LNCaP clone FGC (cell line): ENCODE measurements around the gene C11orf21.

ENCODE experiments used
- DNase-seq: peaks from one replicate; pipeline ENCODE4 v3.0.0-alpha.2; 2011; ENCODE audit warnings: low read depth
- H3K4me3 ChIP-seq: 2 replicates; pipeline ENCODE4 v1.5.1; 2011; ENCODE audit warnings: mild to moderate bottlenecking, low read depth, low read length, control low read depth
- TF ChIP-seq, protein P1 (sequence below): IDR thresholded peaks from 2 replicates; pipeline ENCODE4 v1.5.1; 2012; ENCODE audit warnings: mild to moderate bottlenecking; ENCODE audit not compliant: control insufficient read depth, insufficient read depth; ENCODE audit errors: extremely low read depth

Gene C11orf21

GRCh38 chr11:2261436-2262230 lies 40.1 kb downstream of the C11orf21 start:
- no peak for DNase-seq
- TF ChIP-seq, protein P1, sequence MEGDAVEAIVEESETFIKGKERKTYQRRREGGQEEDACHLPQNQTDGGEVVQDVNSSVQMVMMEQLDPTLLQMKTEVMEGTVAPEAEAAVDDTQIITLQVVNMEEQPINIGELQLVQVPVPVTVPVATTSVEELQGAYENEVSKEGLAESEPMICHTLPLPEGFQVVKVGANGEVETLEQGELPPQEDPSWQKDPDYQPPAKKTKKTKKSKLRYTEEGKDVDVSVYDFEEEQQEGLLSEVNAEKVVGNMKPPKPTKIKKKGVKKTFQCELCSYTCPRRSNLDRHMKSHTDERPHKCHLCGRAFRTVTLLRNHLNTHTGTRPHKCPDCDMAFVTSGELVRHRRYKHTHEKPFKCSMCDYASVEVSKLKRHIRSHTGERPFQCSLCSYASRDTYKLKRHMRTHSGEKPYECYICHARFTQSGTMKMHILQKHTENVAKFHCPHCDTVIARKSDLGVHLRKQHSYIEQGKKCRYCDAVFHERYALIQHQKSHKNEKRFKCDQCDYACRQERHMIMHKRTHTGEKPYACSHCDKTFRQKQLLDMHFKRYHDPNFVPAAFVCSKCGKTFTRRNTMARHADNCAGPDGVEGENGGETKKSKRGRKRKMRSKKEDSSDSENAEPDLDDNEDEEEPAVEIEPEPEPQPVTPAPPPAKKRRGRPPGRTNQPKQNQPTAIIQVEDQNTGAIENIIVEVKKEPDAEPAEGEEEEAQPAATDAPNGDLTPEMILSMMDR, result no peak

DNA sequence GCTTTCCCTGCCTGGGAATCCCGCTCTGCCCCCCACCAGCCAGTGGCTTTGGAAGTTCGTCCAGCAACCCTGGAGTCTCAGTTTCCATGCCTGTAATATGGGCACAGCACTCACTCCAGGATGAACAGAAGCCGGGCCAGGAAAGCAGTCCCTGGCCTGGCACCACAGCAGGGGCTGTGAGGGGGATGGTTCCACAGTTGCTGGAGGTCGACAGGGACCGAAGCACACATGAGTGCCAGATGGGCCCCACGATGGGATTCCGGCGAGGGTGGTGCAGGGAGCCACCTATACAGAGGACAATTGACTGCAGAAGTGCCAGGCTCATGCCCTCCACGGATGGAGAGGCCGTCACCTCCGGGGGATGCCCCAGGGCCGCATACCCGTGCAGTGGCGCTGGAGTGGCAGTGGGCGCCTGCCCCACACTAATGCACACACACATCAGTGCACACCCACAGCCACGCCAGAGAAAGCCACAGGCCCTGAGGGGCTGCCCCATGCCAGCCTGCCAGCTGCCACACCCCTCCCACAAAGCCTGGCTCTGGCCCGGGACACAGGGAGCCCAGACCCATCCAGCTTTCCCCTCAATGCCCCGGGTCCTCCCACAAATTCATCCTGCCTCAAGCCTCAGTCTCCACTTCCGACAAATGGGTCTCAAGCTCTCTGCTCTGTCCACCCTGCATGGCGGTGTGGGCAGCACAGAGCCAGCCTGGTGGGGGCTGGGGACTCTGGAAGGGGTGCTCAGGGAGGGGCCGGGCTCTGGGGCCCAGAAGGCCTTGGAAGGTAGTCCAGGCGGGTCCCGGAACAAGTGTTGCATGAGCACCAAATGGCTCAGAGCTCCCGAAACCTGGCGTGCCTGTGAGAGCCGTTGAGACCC lies 41.0 kb downstream of the C11orf21 start:
- no peak overlapping the region for H3K4me3 ChIP-seq
- TF ChIP-seq, protein P1, result no peak
- no peak for DNase-seq

More at GRCh38 chr11:2261436-2262230, 40.1 kb downstream of the C11orf21 start:
- H3K4me3 ChIP-seq, result no peak overlapping the region

DNA sequence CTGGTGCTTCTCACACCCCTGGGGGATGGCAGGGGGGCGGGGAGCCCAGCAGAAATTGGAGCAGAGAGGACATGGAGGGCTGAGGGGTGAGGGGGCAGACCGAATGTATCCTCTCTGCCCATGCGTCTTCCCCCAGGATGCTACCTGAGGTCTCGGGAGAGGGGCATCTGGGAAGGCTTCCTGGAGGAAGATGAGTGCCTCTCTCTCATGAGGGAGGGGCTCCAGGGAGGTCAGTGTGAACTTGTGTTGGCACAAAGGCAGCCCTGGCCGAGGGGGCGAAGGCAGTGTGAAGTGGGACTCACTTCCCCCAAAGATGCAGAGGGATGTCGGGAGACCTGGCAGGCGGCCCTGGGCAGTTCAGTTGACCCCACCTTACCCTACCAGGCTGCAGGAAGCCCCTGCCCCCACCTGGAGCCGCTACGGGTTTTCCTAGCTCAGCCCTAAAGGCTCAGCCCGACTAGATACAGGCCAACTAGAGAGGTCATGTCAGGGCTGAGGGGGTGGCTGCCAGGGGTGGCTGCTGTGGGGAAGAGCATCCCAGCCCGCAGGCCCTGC lies 41.7 kb downstream of the C11orf21 start:
- no peak for DNase-seq
- TF ChIP-seq, protein P1, result no peak
- no peak overlapping the region for H3K4me3 ChIP-seq

DNA sequence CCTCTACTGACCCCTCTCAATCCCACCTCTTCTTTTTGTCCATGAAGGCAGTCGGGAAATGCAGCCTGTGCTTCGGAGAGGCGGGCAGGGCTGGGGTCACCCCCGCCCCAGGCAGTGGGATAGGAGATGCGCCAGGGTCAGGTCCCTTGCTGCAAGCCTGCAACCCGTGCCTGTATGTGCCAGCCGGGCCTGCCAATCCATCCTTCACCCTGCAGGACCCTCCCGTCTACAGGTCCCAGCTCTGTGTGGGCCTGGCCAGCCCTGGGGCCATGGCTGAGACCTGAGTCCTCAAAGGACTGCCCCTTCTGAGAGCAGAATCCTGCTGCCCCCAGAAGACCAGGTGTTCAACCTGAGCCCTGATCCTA lies 42.3 kb downstream of the C11orf21 start:
- H3K4me3 ChIP-seq, result no peak overlapping the region
- TF ChIP-seq, protein P1, result no peak
- no peak for DNase-seq

- TF ChIP-seq, protein P1, result no peak
- no peak for DNase-seq
- H3K4me3 ChIP-seq, result no peak overlapping the region
Observed at GRCh38 chr11:2258501-2259465, 42.9 kb downstream of the C11orf21 start.
